GM19351 (cell line): ENCODE results near the gene SAMD4A.
A peak's percentile ranks its signal among the peaks of the same experiment; 100 is the strongest.

Source experiments
- ATAC-seq: cut with Tn5 transposase; IDR thresholded peaks from one replicate; pipeline ENCODE4 v1.9.1; 2021; ENCODE audit warnings: mild to moderate bottlenecking, moderate library complexity; ENCODE audit not compliant: unreplicated experiment

Gene SAMD4A

DNA sequence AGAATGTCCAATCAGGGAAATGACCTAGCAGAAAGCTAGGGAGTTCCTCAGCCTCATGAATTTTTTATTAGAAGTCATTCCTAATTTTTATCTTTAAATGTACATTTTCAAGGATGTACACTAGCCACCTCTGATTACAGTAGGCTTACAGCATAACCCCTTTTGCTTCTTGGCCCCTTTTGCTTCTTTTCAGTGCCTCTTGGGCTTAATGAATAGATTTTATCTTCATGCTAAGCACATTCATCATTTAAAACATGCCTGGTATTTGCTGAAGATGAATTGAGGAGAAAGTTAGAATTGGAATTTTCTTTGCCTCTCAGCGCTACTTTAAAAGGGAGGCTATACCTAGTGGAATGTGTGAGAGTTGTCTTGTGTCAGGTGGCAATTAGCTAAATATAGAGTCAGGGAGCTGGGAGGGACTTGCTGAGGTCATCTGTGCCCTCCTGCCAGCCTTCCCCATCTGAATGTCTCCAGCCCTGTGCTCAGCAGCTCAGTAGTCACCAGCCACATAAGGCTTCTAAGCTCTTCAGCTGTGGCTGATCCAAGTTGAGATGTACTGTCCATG lies 132.1 kb downstream of the SAMD4A start:
- ATAC-seq = no peak

GRCh38 chr14:54699735-54700134 lies 132.8 kb downstream of the SAMD4A start:
- ATAC-seq = no peak

DNA sequence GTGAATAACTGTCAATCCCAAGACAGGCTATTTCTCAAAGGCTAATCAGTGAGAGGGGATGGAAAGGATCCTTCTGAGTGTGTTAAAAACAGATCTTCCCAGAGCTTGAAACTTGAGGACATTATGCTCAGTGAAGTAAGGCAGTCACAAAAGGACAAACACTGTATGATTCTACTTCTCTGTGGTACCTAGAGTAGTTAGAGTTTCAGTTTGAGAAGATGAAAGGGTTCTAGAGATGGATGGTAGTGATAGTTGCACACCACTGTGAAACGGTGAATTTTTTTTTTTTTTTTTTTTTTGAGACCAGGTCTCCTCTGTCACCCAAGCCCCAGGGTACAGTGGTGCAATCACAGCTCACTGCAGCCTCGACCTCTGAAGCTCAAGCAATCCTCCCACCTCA lies 133.8 kb downstream of the SAMD4A start:
- no peak for ATAC-seq

GRCh38 chr14:54702014-54702491 lies 135.1 kb downstream of the SAMD4A start:
- no peak for ATAC-seq

DNA sequence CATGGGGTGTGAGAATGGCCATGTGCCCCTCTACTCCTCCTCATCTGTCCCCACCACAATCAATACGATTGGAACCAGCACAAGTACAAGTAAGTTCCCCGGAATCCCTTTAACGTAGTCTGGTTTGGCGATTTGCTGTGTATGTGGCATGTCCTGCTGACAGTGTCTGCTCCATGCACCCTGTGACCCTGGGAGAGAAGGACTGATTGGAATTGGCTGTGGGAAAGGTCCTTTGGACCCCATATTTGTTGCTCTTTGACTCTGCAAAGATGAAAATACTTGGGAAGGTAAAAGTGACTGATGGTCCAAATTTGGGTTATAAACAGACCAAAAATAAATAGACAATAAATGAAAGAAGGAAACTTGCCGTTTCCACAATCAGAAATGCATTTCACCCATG lies 135.6 kb downstream of the SAMD4A start:
- no peak for ATAC-seq

GRCh38 chr14:54703082-54703481 lies 136.2 kb downstream of the SAMD4A start:
- ATAC-seq = no peak

DNA sequence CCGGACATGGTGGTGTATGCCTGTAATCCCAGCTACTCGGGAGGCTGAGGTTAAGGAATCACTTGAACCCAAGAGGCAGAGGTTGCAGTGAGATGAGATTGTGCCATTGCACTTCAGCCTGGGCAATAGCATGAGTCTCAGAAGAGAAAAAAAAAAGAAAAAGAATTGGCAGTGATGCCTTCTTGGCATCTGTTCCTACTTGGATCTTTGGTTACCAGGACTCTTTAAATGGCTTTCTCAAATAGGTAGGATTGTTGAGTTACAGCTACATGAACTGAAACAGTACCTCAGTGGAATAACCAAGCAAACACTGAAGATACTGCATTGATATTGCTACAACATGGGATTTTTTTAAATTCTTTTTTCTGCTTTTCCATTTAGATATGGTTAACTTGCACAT lies 136.8 kb downstream of the SAMD4A start:
- ATAC-seq = no peak

DNA sequence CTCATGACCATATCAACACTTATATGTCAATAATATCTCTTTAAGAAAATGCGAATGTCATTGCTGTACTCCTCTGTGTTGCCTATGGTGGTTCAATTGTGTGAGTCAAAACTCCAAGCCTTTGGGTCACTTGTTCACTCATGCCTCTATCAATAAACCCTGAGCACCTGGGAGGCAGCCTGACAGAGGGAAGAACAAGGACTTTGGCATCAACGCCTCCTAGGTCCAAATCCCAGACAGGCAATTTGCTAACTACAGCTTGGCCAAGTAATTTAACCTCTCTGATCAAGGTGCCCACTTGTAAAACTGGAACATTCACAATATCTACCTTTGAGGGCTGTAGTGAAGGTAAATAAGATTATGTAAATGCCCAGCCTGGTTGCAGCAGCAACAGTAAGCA lies 137.8 kb downstream of the SAMD4A start:
- ATAC-seq = no peak

GRCh38 chr14:54706769-54707168 lies 139.8 kb downstream of the SAMD4A start:
- ATAC-seq = no peak

- no peak for ATAC-seq
Observed at GRCh38 chr14:54708161-54708560, 141.2 kb downstream of the SAMD4A start.

DNA sequence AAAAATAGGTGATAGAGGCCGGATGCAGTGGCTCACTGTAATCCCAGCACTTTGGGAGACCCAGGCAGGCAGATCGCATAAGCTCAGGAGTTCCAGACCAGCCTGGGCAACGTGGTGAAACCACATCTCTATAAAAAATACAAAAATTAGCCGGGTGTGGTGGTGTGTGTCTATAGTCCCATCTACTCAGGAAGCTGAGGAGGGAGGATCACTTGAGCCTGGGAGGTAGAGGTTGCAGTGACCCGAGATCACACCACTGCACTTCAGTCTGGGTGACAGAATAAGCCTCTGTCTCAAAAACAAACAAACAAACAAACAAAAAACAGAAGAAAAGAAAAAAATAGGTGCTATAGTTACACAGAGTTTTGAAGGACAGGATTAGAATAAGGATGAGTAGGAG lies 142.1 kb downstream of the SAMD4A start:
- ATAC-seq = no peak

DNA sequence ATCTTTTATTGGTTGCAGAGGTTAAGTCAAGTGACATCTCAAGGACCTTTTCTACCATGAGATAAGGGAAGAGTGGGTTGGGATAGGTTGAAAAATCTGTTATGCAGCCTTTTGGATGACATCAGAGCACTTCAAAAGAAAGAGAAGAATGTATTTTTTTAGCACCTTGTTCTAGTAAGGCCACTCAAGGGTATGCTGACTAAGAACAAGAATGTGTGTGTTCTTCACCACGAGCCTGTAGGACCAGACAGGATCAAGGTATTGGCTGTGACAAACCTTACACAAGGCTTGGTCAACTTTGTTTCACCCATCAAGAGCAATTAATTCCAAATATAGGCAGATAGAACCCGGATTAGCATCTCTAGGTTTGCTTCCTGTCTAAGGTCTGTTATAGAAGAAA lies 142.5 kb downstream of the SAMD4A start:
- ATAC-seq = peak; percentile 98

GRCh38 chr14:54709867-54710266 lies 142.9 kb downstream of the SAMD4A start:
- ATAC-seq = no peak

DNA sequence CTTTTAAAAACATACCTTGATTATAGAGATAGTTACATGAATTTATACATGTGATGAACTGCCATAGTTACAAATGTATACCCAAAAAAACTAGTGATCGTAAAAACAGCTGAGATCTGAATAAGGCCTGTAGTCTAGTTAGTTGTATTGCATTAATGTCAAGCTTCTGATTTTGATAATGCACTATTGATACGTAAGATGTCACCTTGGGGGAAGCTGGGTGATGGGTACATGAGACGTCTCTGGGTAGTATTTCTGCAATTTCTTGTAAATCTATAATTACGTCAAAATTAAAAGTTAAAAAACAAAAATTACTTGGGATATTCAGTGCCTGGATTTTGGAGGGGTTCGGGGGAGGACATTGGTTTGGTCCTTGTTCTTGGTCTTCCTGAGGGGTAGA lies 144.4 kb downstream of the SAMD4A start:
- no peak for ATAC-seq

GRCh38 chr14:54711812-54712464 lies 145.0 kb downstream of the SAMD4A start:
- no peak for ATAC-seq

DNA sequence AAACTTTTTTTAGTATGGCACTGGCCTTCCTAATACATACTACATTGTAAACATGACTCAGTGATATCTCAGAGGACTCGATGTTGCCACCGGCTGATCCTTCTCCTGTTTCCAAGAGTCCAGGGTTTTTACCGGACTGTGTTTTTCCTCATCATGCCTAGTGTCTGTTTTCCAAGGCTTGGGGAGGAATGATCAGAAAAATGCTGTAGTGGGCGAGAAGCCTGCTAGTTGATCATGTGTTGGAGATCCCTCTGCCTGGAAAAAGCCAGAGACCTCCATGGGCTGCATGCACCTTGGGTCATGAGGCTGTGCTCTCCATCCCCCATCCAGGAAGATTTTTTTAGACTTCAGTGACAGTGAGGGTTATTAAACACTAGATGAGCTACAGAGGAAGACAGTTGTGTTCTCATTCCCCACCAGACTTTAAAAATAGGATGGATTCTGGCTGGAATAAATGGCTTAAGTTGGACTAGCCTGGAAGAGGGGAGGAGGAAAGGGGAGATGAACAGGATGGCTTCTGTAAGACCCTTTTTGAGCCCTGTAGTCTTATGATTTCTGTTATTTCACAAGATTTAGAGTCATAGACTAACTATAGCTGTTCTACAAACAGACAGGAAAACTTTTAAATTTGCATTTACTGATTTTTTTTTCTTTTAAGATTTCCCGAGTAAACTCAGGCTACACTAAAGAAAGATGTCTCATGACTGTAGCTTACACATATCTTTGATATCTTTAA lies 145.7 kb downstream of the SAMD4A start:
- no peak for ATAC-seq

- ATAC-seq = no peak
Observed at GRCh38 chr14:54713379-54713778, 146.5 kb downstream of the SAMD4A start.

DNA sequence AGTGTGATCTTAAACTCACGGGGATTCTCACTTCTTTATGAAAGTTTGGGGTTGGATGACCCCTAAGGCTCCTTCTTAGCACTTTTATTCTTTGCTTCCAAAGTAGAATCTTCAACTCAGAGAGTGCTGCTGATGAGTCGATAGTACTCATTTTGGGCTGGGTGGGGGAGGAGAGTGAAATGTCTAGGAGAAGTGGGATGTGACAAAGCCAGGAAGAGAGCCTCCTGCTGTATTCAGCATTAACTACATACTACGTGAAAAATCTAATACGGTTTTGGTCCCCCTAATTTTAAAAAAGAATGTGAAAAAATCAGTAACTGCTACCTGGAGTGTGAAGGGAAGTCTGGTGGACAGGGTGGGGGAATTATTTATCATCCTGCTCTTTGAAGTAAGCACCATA lies 148.3 kb downstream of the SAMD4A start:
- no peak for ATAC-seq

- no peak for ATAC-seq
Observed at GRCh38 chr14:54715811-54716210, 148.9 kb downstream of the SAMD4A start.

- no peak for ATAC-seq
Observed at GRCh38 chr14:54716862-54717261, 149.9 kb downstream of the SAMD4A start.

GRCh38 chr14:54718046-54718445 lies 151.1 kb downstream of the SAMD4A start:
- ATAC-seq = no peak

GRCh38 chr14:54719406-54719805 lies 152.5 kb downstream of the SAMD4A start:
- ATAC-seq = no peak
